Thoracic aorta (tissue), 2 donors: ENCODE measurements around the gene TNS4. TPM values are rescaled to one million over a fixed set of nuclear protein-coding genes. Genes with fewer than 3 reads are reported as not detected.
A peak's percentile ranks its signal among the peaks of the same experiment; 100 is the strongest.

Experiments
- ATAC-seq: fragments of 150-250 bp; one replicate; pipeline ENCODE4 v1.8.0; 2017; ENCODE audit warnings: low read depth; ENCODE audit not compliant: insufficient number of reproducible peaks, low FRiP score
- DNase-seq: peaks from one replicate; pipeline ENCODE4 v3.0.0-alpha.2; 2020; ENCODE audit warnings: low spot score
- H3K27ac ChIP-seq, 2 donors: fragments of 200-600 bp; sonication (generic); 1 replicate in 1 of 2; 2 replicates in 1 of 2; pipeline ENCODE4 v1.5.1; 2016; ENCODE audit warnings: mild to moderate bottlenecking in 2 of 2, moderate library complexity in 2 of 2
- H3K27me3 ChIP-seq: fragments of 200-600 bp; sonication (generic); replicated peaks from 2 replicates; pipeline ENCODE4 v1.6.0; 2016; ENCODE audit warnings: mild to moderate bottlenecking; ENCODE audit not compliant: insufficient read depth
- H3K36me3 ChIP-seq: fragments of 200-600 bp; sonication (generic); one replicate; pipeline ENCODE4 v1.5.1; 2016
- H3K4me1 ChIP-seq, 2 donors: fragments of 200-600 bp; sonication (generic); 1 replicate in 1 of 2; 2 replicates in 1 of 2; pipeline versions ENCODE4 v1.5.1 to v1.6.0; 2016; ENCODE audit warnings: low read depth in 2 of 2, mild to moderate bottlenecking in 1 of 2; ENCODE audit not compliant: control insufficient read depth in 1 of 2
- H3K4me3 ChIP-seq: fragments of 200-600 bp; sonication (generic); 2 replicates; pipeline ENCODE4 v1.5.1; 2016; ENCODE audit warnings: mild to moderate bottlenecking
- H3K9me3 ChIP-seq: fragments of 200-600 bp; sonication (generic); 2 replicates; pipeline ENCODE4 v1.5.1; 2016
- total RNA-seq, 2 donors: library from RNA; depleted of rRNA; stranded (reverse); fragments of >200 nt; gene quantifications; one replicate each; pipeline versions ENCODE4 v1.1.0 to v1.2.3, GENCODE V29; 2016
- TF ChIP-seq, protein P1 (sequence below): fragments of 200-600 bp; sonication (generic); IDR thresholded peaks from one replicate; pipeline ENCODE4 v1.5.1; 2019; ENCODE audit warnings: antibody characterized with exemption

Gene TNS4
- total RNA-seq, 2 donors from 2014 or later: 0.14 to 0.78 TPM

GRCh38 chr17:40474419-40475002, 26.9 kb downstream of the TNS4 start:
- ATAC-seq (no peak), DNase-seq (no peak)
- H3K27me3 ChIP-seq: no peaks in the 10 kb centered on the region
- no peak overlapping the region for H3K4me3 ChIP-seq
- peaks cover 6 to 28% of the 10 kb centered on the region in 2 donors for H3K4me1 ChIP-seq
- no peaks in the 10 kb centered on the region for H3K36me3 ChIP-seq
- no peak overlapping the region for H3K27ac ChIP-seq
- H3K9me3 ChIP-seq: no peaks in the 10 kb centered on the region
- TF ChIP-seq, protein P1, sequence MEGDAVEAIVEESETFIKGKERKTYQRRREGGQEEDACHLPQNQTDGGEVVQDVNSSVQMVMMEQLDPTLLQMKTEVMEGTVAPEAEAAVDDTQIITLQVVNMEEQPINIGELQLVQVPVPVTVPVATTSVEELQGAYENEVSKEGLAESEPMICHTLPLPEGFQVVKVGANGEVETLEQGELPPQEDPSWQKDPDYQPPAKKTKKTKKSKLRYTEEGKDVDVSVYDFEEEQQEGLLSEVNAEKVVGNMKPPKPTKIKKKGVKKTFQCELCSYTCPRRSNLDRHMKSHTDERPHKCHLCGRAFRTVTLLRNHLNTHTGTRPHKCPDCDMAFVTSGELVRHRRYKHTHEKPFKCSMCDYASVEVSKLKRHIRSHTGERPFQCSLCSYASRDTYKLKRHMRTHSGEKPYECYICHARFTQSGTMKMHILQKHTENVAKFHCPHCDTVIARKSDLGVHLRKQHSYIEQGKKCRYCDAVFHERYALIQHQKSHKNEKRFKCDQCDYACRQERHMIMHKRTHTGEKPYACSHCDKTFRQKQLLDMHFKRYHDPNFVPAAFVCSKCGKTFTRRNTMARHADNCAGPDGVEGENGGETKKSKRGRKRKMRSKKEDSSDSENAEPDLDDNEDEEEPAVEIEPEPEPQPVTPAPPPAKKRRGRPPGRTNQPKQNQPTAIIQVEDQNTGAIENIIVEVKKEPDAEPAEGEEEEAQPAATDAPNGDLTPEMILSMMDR: no peak

- Histone ChIP-seq H3K4me1 (peaks cover 6 to 28% of the 10 kb centered on the region in 2 donors), H3K36me3 (no peaks in the 10 kb centered on the region), H3K27me3 (no peaks in the 10 kb centered on the region), H3K9me3 (no peaks in the 10 kb centered on the region), H3K4me3 (no peak overlapping the region), H3K27ac (no peak overlapping the region)
- ATAC-seq (no peak), DNase-seq (no peak)
- TF ChIP-seq, protein P1: no peak
Measured at GRCh38 chr17:40473573-40474365, 27.7 kb downstream of the TNS4 start.

GRCh38 chr17:40472733-40473452, 28.5 kb downstream of the TNS4 start:
- Histone ChIP-seq H3K36me3 (no peaks in the 10 kb centered on the region), H3K4me3 (no peak overlapping the region), H3K9me3 (no peaks in the 10 kb centered on the region), H3K27ac (no peak overlapping the region), H3K4me1 (peaks cover 6 to 28% of the 10 kb centered on the region in 2 donors), H3K27me3 (no peaks in the 10 kb centered on the region)
- ATAC-seq: no peak
- DNase-seq: no peak
- TF ChIP-seq, protein P1: no peak

DNA sequence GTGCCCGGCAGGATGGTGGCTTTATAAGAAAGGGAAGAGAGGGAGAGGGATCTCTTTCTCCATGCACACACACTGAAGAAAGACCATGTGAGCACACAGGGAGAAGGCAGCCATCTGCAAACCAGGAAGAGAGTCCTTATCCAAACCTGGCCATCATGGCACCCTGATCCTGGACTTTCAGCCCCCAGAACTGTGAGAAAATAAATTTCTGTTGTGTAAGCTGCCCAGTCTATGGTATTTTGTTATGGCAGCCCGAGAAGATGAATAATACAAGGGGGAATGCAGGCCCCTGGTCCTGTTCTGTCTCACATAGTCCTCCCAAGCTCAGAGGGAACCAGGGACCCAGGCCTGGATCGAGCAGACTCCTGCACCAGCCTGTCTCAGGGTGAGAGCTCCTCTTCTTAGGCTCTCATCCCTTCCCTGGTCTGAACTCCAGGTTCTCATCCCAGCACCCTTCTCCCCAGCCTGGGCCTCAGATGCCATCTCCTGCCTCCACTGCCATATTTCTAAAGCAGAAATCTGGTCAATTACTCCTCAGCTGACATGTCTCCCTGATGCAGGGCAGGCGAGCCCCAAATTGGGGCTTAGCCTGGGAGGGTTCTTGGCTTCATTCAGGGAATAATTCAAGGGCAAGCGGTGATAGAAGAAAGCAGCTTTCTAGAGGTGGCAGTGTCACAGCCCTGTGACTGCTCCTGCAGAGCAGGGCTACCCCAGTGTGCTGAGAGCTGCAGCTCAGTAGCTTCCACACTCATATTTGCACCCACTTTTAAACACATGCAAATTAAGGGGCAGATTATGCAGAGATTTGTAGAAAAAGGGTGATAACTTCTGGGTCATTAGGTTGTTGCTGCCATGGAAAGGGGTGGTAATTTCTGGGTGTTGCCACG, 29.3 kb downstream of the TNS4 start:
- TF ChIP-seq, protein P1: no peak
- H3K4me1 ChIP-seq: peaks cover 6 to 28% of the 10 kb centered on the region in 2 donors
- DNase-seq (no peak), ATAC-seq (no peak)
- peak overlapping the region in 1 of 2 donors; percentile 25 for H3K27ac ChIP-seq
- no peaks in the 10 kb centered on the region for H3K27me3 ChIP-seq
- H3K4me3 ChIP-seq: no peak overlapping the region
- H3K36me3 ChIP-seq: no peaks in the 10 kb centered on the region
- H3K9me3 ChIP-seq: no peaks in the 10 kb centered on the region
